Activated CD8-positive, alpha-beta memory T cell treated with anti-CD3 and anti-CD28 coated beads for 48 hours (primary cell): ENCODE results near the gene MAML3.

ENCODE experiments used
- DNase-seq, 3 experiments: peaks; one replicate each; pipeline ENCODE4 v3.0.0-alpha.2; 2020; ENCODE audit warnings: low read depth in 2 of 3, low spot score in 2 of 3

MAML3 gene

GRCh38 chr4:140127422-140127821, 26.6 kb downstream of the MAML3 start:
- no peak for DNase-seq

- DNase-seq, result no peak
Observed at GRCh38 chr4:140126261-140126660, 27.7 kb downstream of the MAML3 start.

DNA sequence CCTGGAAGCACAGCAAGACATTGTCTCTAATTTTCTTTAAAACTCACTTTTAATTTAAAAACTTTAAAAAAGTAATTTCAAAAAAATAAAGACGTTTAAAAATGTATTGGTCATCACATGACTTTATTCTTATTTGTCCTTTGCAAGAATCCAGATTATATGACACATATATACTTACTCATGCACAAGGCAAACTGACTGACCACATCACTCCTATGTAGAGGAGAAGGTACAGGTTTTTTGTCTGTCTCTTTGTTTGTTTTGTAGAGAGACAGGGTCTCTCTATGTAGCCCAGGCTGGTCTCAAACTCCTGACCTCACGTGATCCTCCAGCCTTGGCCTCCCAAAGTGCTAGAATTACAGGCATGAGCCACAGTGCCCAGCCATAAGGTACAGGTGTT, 28.6 kb downstream of the MAML3 start:
- DNase-seq, result no peak

- DNase-seq, result no peak
Observed at GRCh38 chr4:140123666-140124377, 30.2 kb downstream of the MAML3 start.

GRCh38 chr4:140122891-140123290, 31.1 kb downstream of the MAML3 start:
- DNase-seq, result no peak

DNA sequence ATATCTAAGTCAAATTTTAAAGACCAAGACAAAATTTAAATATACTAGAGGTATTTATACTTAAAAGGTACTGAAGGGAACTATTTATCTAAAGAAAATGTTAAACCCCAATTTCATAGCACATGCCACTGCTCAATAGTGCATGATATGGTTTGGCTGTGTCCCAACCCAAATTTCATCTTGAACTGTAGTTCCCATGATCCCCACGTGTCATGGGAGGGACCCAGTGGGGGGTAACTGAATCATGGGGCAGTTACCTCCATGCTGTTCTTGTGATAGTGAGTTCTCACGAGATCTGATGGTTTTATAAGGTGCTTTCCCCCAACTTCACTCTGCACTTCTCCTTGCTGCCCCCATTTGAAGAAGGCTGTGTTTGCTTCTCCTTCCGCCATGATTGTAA, 32.3 kb downstream of the MAML3 start:
- DNase-seq, result no peak

DNA sequence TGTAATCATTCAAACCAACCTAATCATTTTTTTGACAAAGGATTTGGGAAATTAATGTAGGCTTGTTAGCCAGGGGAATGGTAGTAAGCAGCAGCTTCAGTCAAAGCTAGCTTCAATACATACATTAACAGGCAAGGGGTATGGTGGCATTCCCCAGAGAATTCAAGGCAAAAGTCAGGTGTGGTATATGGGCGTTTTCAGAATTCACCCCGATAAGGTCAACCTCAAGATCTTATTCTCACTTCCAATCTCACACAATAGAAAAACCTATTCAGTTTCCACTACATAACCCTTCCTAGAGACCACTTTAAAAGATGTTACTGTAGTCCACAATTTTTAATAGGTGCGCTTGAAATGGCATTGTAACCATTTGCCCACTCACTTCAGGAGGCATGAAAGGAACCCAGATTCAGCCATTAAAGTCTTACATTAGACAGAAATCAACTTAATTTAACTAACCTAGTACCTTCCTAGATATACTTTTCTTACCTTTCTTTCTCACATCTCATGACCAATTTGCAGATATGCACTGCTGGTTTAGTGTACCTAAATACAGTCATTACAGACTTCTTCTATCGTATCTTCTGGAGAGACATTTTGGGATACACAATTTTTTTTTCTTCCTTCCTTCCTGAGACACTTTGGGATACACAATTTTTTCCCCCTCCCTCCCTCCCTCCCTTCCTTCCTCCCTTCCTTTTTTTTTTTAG, 34.9 kb downstream of the MAML3 start:
- no peak for DNase-seq

DNA sequence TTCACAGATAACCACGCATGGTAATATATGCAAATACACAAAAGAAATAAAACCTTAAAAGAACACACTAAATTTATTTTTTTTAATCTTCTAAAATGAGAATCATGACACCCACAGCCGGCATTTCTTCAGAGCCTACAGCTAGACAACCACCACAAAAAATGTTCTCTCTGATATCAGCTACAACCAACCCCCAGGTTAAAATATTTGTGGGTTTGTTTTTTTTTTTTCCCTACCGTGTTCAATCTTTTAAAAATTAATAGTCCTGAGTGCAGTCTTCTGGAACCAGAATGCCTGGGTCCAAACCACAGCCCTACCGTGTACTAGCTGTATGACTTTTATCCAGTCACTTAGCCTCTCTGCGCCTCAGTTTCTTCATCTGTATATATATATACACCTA, 36.0 kb downstream of the MAML3 start:
- DNase-seq, result no peak

GRCh38 chr4:140116442-140117104, 37.4 kb downstream of the MAML3 start:
- DNase-seq, result no peak

DNA sequence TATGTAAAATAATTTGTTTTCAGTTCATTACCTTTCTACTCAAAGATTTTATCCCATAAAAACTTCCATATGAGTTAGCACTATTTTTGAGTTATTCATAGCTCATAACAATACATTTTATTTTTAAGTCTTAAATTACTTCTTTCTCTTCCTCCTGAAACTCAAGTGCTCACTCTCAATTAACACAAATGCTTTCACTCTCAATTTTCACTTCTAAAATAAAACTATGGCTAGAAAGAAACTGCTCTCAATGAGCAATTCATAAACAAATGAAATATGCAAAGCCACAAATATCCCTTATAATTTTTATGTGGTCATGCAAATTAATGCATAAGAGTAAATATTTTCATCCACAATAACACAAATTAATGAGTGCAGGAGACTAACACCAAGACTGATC, 38.8 kb downstream of the MAML3 start:
- DNase-seq, result no peak

DNA sequence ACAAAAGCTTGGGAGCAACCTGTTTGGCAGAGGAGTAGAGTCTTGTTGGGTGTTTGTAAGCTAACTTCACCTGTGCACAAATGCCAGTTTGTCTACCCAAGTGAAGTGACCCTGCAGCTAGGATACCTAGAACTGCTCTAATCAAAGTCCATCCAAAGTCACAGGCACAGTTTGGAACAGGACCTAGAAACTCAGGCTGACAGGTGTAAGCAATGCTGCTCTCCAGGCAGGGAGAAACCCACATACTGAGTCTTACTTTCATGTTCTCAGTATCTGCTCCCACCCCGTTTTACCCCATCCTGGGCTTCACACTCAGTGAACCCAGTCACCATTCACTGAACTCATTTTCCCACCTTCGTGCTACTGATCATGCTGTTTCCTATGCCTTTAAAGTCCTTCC, 40.3 kb downstream of the MAML3 start:
- DNase-seq, result no peak

GRCh38 chr4:140112576-140112975, 41.4 kb downstream of the MAML3 start:
- no peak for DNase-seq

- no peak for DNase-seq
Observed at GRCh38 chr4:140111256-140111655, 42.7 kb downstream of the MAML3 start.

- no peak for DNase-seq
Observed at GRCh38 chr4:140110542-140111215, 43.3 kb downstream of the MAML3 start.

GRCh38 chr4:140109737-140110136, 44.2 kb downstream of the MAML3 start:
- no peak for DNase-seq

GRCh38 chr4:140109292-140109691, 44.7 kb downstream of the MAML3 start:
- no peak for DNase-seq

GRCh38 chr4:140108713-140109230, 45.2 kb downstream of the MAML3 start:
- no peak for DNase-seq

- no peak for DNase-seq
Observed at GRCh38 chr4:140108243-140108642, 45.7 kb downstream of the MAML3 start.

- no peak for DNase-seq
Observed at GRCh38 chr4:140106289-140106844, 47.6 kb downstream of the MAML3 start.

GRCh38 chr4:140105436-140105835, 48.5 kb downstream of the MAML3 start:
- no peak for DNase-seq

DNA sequence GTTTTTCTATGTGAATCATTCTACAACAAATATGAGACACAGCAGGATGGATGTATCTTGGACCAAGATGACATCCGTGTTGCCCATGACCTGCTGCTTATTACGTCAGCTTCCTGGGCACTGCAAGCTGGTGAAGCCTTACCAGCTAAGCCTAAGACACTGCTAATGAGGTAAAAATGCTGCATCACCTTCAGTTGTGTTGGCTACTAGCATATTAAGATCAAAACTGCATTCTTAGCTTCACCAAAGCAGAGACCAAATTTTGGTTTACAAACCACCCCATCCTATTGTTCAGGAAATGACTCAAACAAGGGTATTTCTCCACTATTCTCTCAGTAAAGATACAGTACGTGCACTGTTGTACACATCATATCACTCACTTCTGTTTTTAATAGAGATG, 50.3 kb downstream of the MAML3 start:
- DNase-seq, result no peak
